Stimulated activated CD8-positive, alpha-beta memory T cell treated with anti-CD3 and anti-CD28 coated beads, Interleukin-2, amount 100 ng/mL, for 48 hours (primary cell): ENCODE measurements around the gene KIF3C.
"Not testable (repeated sequence)": the region's sequence is repeated elsewhere in the genome, so short reads cannot be mapped to it uniquely, and the experiment has no call there.

Experiments used
- DNase-seq, 2 donors: peaks; one replicate each; pipeline ENCODE4 v3.0.0-alpha.2; 2020; ENCODE audit warnings: low read depth in 2 of 2

The KIF3C gene

DNA sequence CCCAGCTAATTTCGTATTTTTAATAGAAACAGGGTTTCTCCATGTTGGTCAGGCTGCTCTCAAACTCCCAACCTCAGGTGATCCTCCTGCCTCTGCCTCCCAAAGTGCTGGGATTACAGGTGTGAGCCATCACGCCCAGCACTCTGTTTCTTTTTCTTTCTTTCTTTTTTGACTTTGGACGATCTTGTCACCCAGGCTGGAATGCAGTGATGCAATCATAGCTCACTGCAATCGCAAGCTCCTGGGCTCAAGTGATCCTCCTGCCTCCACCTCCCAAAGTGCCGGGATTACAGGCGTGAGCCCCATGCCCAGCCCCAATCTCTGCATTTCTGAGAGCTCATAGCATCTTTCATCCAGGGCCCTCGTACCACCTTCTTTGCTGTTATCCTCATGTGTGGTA is 17.1 kb upstream of the KIF3C start:
- DNase-seq = not testable (repeated sequence)

DNA sequence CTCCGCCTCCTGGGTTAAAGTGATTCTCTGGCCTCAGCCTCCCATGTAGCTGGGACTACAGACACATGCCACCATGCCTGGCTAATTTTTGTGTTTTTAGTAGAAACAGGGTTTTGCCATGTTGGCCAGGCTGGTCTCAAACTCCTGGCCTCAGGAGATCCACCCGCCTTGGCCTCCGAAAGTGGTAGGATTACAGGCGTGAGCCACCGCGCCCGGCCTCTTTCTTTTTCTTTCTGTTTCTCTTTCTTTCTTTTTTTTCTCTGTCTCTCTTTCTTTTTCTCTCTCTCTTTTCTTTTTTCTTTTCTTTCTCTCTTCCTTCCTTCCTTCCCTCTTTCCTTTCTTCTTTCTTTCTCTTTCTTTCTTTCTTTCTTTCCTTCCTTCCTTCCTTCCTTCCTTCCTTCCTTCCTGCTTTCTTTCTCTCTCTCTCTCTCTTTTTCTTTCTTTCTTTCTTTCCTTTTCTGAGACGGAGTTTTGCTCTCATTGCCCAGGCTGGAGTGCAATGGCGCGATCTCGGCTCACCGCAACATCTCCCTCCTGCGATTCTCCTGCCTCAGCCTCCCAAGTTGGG is 16.6 kb upstream of the KIF3C start:
- DNase-seq = not testable (repeated sequence)

DNA sequence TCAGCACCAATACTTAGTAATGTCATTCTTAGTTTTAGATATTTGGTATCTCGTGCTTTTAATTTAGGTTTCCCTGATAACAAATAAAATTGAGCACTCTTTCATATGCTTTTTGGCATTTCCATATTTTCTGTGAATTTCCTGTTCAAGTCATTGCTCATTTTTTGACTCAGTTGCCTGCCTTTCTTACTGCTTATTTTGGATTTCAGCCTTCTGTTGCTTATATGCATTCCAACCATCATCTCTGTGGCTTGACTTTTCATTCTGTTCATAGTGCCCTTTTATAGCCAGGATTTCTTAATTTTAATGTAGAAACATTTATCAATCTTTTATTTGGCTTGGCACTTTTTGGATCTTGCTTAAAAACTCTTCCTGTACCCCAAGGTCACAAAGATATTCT is 14.5 kb upstream of the KIF3C start:
- DNase-seq = no peak

DNA sequence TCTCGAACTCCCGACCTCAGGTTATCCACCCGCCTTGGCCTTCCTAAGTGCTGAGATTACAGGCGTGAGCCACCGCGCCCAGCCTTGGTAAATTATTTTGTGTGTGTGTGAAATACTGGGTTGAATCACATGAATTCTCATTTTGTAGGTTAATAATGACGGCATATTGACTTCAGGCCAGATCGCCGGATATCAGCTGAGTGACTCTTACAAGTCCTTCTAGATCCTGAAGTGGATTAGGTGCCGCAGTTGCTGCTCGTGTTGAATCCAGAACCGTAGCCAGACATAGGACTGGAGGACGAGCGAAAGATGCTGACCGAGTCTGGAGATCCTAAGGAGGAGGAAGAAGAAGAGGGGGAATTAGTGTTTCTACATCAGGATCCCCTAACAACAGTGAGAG is 12.2 kb upstream of the KIF3C start:
- no peak for DNase-seq

DNA sequence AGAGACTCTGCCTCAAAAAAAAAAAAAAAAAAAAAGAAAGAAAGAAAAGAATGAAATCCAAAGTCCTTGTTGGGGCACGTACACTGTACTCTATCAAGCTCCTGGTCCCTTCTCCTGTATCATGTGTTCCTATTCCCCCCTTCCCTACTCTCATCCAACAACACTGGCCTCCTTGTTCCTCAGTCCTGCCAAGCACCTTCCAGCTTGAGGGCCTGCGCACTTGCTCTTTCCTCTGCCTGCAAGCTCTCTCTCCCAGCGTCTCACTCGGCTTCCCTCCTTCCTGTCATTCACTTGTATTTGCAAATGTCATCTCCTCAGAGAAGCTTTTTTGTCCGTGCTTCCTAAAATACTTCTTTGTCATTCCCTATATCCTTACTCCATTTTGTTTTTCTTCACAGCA is 10.8 kb upstream of the KIF3C start:
- no peak for DNase-seq

DNA sequence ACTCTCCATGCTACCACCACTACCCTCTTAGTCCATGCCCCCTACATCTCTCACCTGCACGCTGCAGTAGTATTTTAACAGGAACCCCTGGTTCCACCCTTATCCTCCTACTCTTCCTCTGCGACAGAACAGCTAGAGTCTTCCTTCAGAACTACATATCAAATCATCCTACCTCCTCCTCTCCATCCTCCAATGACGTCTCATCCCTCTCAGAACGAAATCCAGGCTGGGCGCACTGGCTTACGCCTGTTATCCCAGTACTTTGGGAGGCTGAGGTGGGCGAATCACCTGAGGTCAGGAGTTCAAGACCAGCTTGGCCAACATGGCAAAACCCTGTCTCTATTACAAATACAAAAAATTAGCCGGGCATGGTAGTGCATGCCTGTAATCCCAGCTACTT is 10.3 kb upstream of the KIF3C start:
- no peak for DNase-seq

DNA sequence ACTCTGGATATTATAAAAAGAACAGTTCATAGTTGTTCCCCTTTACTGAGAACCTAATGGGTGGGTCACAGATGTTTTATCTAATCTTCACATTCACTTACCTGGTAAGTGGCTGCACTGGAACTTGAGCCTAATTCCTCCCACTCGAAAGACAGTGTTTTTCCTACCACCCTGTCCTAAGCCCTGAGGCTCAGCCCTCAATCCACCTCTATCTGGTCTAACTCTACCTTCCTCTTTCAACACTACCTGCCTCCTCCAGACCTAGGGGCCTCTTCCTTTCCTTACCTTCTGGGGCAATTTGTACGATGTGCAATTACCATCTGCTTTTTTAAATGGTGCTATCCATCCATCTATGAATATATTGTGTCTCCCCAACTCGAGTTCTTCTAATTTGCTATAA is 9.7 kb upstream of the KIF3C start:
- no peak for DNase-seq

DNA sequence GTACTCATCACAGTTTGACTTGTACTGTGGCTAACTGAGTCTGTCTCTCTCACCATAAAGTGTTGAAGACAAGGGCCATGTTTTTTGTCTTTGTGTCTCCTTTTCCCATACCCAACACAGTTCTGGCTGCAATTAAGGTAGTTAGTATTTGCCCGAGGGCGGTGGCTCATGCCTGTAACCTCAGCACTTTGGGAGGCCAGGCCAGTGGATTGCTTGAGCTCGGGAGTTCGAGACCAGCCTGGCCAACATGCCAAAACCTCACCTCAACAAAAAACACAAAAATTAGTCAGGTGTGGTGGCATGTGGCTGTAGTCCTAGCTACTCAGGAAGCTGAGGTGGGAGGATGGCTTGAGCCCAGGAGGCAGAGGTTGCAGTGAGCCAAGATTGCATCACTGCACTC is 6.9 kb upstream of the KIF3C start:
- no peak for DNase-seq

DNA sequence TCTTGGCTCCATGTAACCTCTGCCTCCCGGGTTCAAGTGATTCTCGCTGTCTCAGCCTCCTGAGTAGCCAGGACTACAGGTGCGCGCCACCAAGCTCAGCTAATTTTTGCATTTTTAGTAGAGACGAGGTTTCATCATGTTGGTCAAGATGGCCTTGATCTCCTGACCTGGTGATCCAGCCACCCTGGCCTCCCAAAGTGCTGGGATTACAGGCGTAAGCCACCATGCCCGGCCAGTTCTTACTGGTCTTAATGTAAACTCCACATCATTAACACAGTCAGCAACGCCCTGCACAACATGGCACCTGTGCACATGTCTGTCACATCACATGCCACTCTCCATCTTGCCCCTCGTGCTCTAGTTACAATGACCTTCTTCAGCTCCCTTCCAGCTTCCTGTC is 5.8 kb upstream of the KIF3C start:
- DNase-seq = no peak

DNA sequence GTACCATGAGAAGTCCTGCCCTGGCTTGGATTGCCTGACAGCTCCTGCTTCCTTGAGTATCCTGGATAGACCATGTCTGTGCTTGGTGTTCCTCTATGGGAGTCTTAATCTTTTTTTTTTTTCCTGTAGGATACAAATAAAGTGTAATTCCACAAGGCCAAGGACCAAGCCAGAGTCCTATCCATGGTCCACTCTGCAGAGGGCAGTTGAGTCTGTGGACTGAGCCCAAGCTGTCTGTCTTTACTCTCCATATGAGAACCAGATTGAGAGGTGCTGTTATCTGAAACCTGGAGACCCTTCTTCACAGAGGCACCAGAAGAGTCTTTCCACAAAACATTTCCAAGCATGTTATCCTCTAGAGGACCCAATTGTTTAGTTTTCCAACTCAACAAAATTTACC is 1.4 kb upstream of the KIF3C start:
- DNase-seq = no peak

DNA sequence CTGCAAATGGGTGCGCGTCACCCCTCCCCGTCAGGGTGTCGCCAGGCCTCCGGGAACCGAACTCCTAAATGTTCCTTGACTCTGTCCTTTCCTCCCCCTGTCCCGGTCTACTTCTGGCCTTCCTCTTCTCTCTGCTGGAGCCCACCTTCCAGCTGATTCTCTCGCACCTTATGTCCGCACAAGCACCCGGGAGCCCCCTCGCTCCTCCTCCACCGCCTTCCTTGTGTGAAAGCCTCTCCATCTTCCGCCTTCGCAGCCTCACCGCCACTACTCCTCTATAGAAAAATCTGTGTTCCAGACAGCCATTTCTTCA is 627 bp upstream of the KIF3C start:
- no peak for DNase-seq

DNA sequence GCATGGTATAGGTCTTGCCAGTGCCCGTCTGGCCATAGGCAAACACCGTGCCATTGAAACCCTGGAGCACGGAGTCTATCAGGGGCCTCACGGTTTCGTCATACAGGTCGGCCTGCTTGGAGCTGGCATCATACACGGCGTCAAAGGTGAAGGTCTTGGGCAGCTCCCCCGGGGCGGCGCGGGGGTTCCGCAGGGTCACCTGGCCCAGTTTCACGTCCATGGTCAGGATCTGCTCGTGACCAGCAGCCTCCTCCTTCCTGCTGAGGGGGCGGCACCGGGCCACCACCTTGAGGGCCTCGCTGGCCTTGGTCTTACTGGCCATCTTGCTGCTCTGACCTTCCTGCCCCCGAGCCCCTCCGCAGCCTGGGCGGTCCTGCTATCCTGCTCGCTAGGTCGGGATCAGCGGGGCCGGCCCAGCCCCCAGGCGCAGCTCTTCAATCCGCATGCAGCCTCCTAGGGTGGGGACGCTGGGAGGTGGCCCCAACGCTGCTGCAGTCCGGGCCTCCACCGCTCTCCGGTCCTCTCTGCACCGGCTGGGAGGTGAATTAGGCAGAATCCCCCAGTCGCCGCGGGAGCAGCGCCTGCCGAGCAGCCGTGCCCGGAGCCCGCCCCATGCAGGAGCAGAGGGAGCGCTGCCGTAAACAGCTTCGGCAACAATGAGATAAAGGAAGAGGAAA is 563 bp downstream of the KIF3C start:
- DNase-seq = no peak

DNA sequence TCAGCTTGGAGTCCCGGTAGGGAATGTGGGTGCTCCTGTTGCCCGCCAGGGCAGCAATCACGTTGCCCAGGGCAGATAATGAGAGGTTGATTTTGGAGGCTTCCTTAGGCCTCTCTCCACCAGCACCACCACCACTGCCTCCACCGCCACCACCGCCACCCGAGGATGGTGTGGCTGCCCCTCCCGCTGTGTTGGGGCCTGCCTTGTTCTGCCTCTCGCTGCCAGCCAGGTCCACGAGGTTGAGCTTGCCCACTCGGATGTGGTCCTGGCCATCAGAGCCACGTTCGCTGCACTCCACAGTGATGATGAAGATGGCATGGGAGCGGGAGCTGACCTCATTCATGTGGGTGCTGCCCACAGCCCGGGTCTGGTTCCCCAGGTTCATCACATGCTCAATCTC is 1.3 kb downstream of the KIF3C start:
- no peak for DNase-seq

DNA sequence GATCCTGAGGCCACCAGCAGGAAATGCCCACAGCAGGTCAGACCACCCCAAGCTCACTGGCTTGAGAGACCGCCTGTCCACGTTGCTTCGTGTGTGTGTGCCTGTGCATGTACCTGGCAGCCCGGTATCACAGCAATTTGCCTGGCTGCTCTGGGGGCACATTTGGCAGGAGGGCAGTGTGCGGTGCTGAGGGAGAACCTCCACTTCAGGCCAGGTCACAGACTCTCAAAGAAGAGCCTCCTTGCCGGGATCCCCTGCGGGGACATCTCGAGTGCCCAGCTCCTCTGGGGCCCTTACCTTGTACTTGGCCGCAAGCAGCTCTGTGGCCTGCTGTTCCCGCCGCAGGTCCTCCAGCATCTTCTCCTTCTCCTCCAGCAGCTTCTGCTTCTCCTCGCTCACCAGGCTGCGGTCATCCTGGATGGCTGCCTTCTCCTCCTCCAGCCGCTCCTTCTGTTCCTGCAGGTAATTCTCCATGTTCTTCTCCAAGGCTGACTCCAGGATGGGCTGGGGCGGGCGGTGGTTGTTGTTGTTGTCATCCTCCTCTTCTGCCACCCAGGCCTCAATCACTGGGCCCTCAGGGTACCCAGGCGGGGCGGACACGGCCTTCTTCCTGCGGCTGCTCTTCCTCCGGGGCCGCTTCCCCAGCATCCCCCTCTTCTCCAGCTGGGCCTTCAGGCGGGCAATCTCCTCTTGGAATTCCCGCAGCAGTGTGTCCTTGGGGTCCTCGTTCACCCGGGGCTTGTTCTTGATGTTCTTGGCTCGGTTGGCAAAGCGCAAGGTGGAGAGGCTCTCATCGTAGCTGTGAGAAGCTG is 2.0 kb downstream of the KIF3C start:
- no peak for DNase-seq

DNA sequence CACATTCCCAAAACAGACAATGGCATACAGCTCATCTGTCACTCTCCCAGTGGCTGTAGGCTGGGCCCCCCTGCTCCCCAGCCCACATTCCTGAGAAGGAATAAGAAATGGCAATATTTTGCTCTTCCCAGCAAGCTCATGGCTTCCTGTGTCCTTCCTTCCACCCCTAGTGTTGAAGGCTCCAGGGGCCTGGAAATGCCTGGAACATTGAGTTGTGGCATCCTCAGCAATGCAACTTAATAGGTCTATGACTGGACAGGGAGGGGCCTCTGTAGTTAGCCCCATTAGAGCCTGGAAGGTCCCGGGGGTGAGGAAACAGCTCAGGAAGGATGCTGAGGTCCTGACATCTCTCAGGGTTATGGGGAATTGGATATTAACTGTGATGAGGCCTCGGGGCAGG is 3.3 kb downstream of the KIF3C start:
- no peak for DNase-seq

DNA sequence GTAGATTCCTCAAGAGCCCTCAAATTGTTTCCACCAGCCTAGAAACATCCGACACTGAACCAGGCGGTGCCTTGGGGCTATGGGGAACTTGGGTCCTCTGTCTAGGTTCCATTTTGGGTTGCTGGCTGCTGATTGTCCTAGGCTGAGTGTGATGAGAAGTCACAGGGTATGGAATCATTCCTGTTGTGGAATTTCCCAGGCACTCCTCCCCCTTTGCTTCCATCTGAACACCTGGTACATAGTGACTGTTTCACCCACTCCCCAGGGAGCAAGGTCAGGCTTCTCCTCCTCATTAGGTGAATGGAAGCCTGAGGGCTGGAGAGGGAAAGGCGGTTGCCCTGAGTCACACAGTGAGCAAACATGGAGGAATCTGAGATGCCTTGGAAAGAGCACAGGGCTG is 4.5 kb downstream of the KIF3C start:
- no peak for DNase-seq

DNA sequence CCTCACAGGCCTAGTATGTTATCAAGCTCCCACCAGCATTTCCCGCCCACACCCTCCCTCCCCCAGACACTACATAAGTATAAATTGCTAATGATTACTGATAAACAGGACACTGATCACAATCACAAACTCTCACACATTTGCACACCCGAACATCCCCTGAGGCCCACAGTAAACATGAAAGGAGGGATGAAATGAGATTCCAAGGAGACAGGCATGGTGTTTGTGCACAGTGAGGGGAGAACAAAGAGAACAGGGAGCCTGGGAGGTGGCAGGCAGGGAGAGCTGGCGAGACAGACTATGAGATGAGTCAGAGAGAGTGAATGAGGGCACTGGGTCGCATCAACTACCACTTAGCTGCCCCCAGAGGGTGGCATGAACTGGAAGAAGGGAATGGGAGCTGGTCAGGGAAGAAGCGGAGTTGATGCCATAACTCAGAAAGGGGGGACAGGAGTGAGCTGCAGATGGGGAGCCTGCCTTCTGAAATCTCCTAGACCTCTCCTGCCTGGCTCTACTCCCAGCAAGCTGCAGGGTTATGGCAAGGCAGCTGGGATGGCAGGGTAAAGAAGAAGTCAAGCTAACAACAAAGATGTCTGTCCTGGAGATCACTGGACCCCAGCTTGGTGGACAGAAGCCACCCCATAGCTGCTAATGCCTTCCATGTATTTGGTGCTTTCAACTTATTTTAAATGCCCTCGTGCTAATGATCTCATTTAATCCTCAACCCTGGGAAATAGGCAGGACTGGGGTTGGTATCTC is 5.1 kb downstream of the KIF3C start:
- no peak for DNase-seq

DNA sequence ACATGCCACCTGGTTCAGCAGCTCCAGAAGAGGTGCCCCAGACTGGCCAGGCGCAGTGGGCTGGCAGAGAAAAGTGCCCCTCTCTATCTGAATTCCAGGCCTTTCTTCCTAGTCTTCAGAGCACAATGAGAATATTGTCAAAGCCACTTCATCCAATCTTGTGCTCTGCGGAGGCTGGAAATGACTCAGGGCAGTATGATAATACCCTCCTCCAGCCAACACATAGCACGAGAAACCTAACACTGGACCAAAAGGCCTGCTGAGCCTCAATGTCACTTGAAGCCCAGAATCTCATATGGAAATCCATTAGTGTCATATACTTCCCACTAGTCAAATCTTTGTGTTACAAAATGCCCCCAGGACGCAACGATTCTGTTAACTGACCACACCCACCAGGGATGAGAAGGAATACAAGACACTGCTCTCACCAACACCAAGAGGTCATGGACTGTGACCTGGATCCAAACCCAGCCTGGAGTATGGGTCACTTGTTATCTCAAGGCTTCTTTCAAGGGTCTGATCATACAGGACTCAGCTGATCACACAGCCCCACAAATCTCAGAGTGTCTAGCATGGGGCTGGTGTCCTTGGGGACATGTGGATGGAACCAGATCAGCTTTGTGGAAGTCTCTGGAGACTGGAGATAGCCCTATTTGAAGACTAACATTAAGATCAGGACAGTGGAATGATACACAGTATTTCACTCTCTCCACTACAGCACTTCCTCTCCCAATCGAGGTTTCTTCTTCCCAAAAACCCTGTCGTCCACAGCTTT is 10.1 kb downstream of the KIF3C start:
- no peak for DNase-seq

DNA sequence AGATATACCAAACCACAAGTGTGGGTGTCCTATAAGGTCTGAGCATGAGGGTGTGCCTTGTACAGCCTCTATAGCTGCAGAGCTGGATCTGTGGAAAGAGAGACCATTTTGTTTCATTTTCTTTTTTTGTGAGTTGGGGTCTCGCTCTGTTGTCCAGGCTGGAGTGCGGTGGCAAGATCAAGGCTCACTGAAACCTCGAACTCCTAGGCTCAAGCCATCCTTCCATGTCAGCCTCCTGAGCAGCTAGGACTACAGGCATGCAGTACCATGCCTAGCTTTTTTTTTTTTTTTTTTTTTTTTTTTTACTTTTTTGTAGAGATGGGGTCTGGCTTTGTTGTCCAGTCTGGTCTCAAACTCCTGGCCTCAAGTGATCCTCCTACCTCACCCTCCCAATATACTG is 10.7 kb downstream of the KIF3C start:
- DNase-seq = no peak

DNA sequence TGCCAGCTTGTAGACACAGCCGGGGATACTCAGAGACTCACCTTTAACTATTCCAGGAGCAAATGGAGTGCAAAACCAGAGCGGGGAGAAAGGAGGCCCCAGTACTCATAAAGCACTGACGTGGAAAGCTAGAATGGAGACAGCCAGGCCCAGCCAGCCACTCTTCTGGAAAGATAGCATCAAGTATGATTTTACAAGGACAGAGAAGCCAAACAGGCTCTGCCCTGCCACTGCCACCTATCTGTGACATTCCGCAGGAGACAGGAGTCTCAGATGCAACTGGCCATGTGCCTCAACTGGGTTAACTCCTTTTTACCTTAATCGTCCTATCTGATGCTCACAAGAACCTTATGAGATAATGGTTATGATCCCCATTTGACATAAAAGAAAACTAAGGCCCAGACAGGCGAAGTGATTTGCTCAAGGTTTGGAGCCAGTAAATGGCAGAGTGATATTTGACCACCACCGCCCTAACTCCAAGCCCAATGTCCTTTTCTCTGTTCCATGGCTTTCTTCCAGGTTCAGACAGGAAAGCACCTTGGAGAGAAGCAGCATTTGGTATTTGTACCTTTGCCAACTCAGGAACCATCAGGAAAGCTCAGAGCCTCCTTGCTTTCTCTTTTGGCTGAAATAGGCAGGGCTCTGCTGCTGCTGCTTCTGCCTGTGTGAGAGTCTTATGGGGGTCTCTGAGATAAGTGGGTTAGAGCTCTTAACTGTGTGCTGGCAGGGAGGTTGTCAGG is 15.6 kb downstream of the KIF3C start:
- DNase-seq = no peak

DNA sequence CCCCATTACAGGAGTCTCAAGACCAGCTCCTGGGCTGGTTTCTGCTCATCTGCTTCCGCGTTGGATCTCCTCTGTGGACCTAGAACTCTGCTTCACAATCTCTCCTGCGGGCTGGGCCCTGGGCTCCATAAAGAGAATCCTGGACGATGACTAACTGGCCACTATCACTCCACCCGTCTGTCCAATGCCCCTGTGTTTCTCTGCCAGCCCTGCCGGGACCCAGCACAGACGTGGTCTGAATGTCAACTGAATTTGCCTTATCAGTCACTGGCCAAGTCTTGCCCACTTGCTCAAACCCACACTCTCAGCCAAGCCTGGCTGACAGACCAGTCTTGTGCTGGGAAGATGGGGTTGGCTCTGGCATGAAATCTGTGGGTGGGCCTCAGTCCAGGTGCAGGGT is 17.4 kb downstream of the KIF3C start:
- DNase-seq = no peak
